ENCODE data around the gene DDX59. TPM values are rescaled to one million over a fixed set of nuclear protein-coding genes. Genes with fewer than 3 reads are reported as not detected.
"Not testable (repeated sequence)": the region's sequence is repeated elsewhere in the genome, so short reads cannot be mapped to it uniquely, and the experiment has no call there.

The DDX59 gene
- total RNA-seq, 2 experiments from 2014 or later: 28.1 to 33.9 TPM

DNA sequence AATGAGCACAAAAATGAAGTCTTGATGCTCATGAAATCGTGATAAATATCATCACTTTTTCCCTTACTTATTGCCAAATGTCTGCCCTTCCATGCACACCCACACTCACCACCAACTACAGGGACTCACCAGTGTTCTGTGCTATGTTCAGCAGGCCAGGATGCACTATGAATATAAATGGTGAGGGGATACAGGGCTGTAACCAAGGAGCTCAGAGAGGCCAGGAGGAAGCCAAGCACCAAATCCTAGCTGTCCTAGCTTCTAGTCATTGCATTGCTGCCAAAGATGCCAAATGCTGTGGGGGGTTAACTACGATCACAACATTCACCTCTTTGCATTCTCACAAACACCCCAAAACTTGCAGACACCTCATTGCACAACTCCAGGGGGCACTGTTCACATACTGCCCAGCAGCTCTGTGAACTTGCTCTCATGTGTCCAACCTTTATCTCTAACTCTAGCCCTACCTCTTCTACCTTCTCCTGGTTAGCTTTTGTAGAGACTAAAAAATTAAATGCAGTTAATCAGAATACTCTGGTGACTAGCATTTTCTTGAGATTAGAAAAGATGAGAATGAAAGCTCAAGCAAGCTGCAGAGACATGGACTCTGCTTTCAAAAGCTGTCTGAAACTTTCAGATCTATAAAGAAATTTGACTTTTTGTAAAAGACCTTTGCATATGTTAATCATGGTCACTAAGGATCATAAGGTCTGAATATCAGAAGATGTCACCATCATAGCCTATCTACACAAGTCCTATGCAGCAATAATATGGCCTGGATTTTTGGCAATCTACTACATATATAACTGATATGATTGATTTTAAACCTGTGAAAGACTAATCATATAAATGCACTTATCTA lies 35.2 kb downstream of the DDX59 start:
- no peaks in the 10 kb centered on the region for H3K36me3 Mint-ChIP-seq
- no peak overlapping the region for H3K4me3 Mint-ChIP-seq
- no peak overlapping the region for H3K27ac Mint-ChIP-seq
- H3K9me3 Mint-ChIP-seq: no peaks in the 10 kb centered on the region
- no peak for ATAC-seq (ENCODE audit: low read depth)
- H3K4me1 Mint-ChIP-seq: no peaks in the 10 kb centered on the region
- H3K27me3 Mint-ChIP-seq: no peaks in the 10 kb centered on the region
- no peak for DNase-seq
- POLR2A ChIA-PET: no interaction called here

DNA sequence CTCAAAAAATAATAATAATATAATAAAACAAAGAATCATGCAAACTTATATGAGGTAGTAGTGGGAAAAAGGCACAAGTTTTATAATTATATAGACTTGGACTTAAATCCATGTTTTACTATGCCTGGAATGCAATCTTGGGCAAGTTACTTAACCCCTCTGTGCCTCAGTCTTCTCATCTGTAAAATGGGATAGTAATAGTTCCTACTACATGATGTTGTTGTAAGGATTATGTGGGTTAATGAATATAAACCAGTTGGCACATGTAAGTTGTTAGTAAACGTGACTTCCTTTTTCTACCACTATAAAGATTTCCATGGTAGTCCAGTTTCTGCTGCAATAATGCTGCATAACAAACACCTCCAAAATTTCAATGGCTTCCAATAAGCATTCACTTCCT lies 38.3 kb downstream of the DDX59 start:
- no peaks in the 10 kb centered on the region for H3K36me3 Mint-ChIP-seq
- H3K4me3 Mint-ChIP-seq: no peak overlapping the region
- POLR2A ChIA-PET: no interaction called here
- peaks cover 19% of the 10 kb centered on the region for H3K4me1 Mint-ChIP-seq
- H3K9me3 Mint-ChIP-seq: no peaks in the 10 kb centered on the region
- DNase-seq (no peak), ATAC-seq (ENCODE audit: low read depth) (no peak)
- no peak overlapping the region for H3K27ac Mint-ChIP-seq
- H3K27me3 Mint-ChIP-seq: no peaks in the 10 kb centered on the region

GRCh38 chr1:200630515-200630899 lies 39.2 kb downstream of the DDX59 start:
- H3K27me3 Mint-ChIP-seq; ATAC-seq (ENCODE audit: low read depth); H3K4me3 Mint-ChIP-seq; DNase-seq; H3K27ac Mint-ChIP-seq; H3K36me3 Mint-ChIP-seq; POLR2A ChIA-PET; H3K9me3 Mint-ChIP-seq: not testable (repeated sequence)
- peaks cover 23% of the 10 kb centered on the region for H3K4me1 Mint-ChIP-seq

- POLR2A ChIA-PET: interaction anchor here (0.6 kb wide), 1 partner anchor 18 kb away, joined by 6 read pairs; no protein-coding TSS in a partner anchor
- no peaks in the 10 kb centered on the region for H3K36me3 Mint-ChIP-seq
- H3K9me3 Mint-ChIP-seq: no peaks in the 10 kb centered on the region
- no peak overlapping the region for H3K4me3 Mint-ChIP-seq
- H3K27me3 Mint-ChIP-seq: no peaks in the 10 kb centered on the region
- DNase-seq (no peak), ATAC-seq (ENCODE audit: low read depth) (no peak)
- H3K4me1 Mint-ChIP-seq: peaks cover 27% of the 10 kb centered on the region
- H3K27ac Mint-ChIP-seq: no peak overlapping the region
Observed at GRCh38 chr1:200629876-200630514, 39.7 kb downstream of the DDX59 start.

GRCh38 chr1:200628223-200628881 lies 41.4 kb downstream of the DDX59 start:
- ATAC-seq (ENCODE audit: low read depth) (peak; percentile 59), DNase-seq (no peak)
- H3K27ac Mint-ChIP-seq: peak overlapping the region; percentile 64
- H3K9me3 Mint-ChIP-seq: no peaks in the 10 kb centered on the region
- H3K4me1 Mint-ChIP-seq: peaks cover 31% of the 10 kb centered on the region
- no peaks in the 10 kb centered on the region for H3K36me3 Mint-ChIP-seq
- H3K27me3 Mint-ChIP-seq: no peaks in the 10 kb centered on the region
- POLR2A ChIA-PET: interaction anchor here (2.0 kb wide), 1 partner anchor 41 kb away, joined by 14 read pairs; the partner anchor contains the start of gene DDX59
- H3K4me3 Mint-ChIP-seq: peak overlapping the region; percentile 56

GRCh38 chr1:200627575-200628222 lies 42.0 kb downstream of the DDX59 start:
- Mint-ChIP-seq H3K4me1 (peaks cover 32% of the 10 kb centered on the region), H3K9me3 (no peaks in the 10 kb centered on the region), H3K27me3 (no peaks in the 10 kb centered on the region), H3K36me3 (no peaks in the 10 kb centered on the region), H3K4me3 (peak overlapping the region; percentile 56), H3K27ac (peak overlapping the region; percentile 64)
- ATAC-seq (ENCODE audit: low read depth) (no peak), DNase-seq (no peak)
- POLR2A ChIA-PET: interaction anchor here (2.0 kb wide), 1 partner anchor 42 kb away, joined by 14 read pairs; the partner anchor contains the start of gene DDX59

GRCh38 chr1:200626853-200627534 lies 42.7 kb downstream of the DDX59 start:
- Mint-ChIP-seq H3K27ac (no peak overlapping the region), H3K4me1 (peaks cover 32% of the 10 kb centered on the region), H3K4me3 (no peak overlapping the region), H3K27me3 (no peaks in the 10 kb centered on the region), H3K9me3 (no peaks in the 10 kb centered on the region), H3K36me3 (no peaks in the 10 kb centered on the region)
- POLR2A ChIA-PET: interaction anchor here (2.0 kb wide), 1 partner anchor 43 kb away, joined by 14 read pairs; the partner anchor contains the start of gene DDX59
- DNase-seq: no peak
- ATAC-seq (ENCODE audit: low read depth): no peak

DNA sequence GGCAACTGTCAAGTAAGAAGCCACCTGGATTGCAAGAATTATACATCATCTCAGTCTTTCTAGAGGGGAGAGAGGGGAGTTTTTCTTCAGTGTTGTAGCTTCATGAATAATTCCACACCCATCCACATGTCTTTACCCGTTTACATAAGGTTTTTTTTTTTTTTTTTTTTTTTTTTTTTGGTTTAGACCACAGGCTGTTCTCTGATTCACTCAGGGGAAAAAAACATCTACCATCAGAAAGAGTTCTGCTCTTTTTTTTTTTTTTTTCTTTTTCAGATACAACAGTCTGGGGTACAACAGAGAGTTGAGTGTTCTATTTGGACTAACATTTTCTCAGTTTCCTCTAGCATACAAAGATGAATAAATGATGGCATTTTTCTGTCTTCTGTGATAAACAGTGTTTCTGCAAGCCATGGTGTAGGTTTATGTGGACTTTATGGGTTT lies 44.3 kb downstream of the DDX59 start:
- Mint-ChIP-seq H3K4me3 (no peak overlapping the region), H3K27me3 (no peaks in the 10 kb centered on the region), H3K27ac (peak overlapping the region; percentile 14), H3K36me3 (no peaks in the 10 kb centered on the region), H3K4me1 (peaks cover 36% of the 10 kb centered on the region), H3K9me3 (no peaks in the 10 kb centered on the region)
- POLR2A ChIA-PET: interaction anchor here (0.6 to 1.3 kb wide), 5 partner anchors 44 to 371 kb away, joined by 3 to 5 read pairs (median 4); partner anchors contain the start of gene DDX59
- DNase-seq: no peak
- ATAC-seq (ENCODE audit: low read depth): peak; percentile 5

DNA sequence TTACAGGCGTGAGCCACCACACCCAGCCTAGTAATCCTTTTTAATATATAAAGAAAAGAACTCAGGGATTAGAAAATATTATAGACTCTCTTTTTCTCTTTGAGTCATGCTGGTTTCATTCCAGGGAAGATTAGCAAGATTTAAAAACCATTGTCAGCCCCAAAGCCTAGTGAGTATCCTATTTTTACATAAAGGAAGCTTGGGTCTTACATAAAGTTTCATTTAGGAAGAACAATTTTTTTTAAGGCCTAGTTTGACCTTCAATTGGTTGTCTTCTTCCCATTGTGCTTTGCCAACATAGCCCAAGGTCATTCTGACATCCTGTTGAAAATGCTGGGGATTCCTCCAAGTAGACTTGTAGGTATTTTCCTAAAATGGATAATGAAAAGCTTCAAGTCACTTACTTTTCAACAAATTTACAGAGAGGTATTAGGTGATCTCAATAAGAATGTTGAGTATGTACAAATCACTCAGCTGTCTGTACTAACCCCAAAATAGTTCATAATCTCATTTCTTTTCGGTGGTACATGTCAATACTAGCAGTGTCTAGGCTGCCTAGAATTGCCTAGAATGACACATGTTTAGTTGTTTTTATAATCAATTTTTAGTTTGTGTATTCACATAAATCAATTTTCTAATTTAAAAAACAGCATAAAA lies 44.9 kb downstream of the DDX59 start:
- DNase-seq (no peak), ATAC-seq (ENCODE audit: low read depth) (no peak)
- peaks cover 39% of the 10 kb centered on the region for H3K4me1 Mint-ChIP-seq
- H3K36me3 Mint-ChIP-seq: peaks cover 2% of the 10 kb centered on the region
- POLR2A ChIA-PET: interaction anchor here (0.6 to 1.3 kb wide), 6 partner anchors 45 to 372 kb away, joined by 3 to 5 read pairs (median 4); partner anchors contain the start of gene DDX59
- no peak overlapping the region for H3K27ac Mint-ChIP-seq
- no peaks in the 10 kb centered on the region for H3K9me3 Mint-ChIP-seq
- H3K27me3 Mint-ChIP-seq: no peaks in the 10 kb centered on the region
- H3K4me3 Mint-ChIP-seq: no peak overlapping the region

DNA sequence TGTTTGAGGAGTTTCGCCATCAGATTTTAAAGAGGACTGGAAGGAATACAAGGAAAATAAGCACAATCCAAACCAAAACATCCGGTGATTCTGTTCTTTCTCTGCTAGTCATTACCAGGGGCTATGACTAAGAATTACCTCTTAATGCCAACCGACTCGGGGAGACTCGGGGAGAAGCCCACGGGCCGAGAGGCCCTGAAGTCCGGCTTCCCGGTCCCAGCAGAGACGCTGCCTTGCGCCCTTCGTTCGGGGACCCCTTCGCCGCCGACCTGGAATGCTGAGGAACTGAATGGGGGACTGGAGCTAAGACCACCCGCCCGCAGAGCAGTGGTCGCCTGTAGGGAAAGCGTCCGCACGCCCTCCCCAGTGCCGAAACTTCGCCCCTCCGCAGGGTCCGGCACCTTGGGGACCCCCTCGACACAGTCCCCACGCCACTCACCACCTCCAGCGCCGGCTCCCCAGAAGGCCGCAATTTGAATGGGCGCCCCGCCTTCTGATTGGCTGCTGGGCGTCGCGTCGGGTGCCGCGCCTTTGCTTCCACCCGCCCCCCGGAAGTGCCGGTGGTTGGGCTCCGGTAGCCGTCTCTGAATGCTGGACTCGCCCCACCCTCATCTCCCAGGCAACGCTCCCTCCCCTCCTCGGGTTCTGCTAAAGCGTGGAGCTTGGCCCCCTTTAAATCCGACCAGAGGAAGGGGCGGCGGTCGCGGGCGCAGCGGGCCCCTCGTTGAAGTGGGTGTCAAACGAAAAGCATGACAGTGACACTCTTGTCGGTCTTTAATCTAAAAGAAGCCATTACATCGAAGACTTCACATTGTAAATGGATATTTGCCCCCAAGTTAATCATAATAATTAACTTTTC lies 49.2 kb downstream of the DDX59 start, which contains the start of gene KIF14:
Gene KIF14 (minus strand): TSS at position 479 of the 859 bp plus-strand sequence. CDS start 2,028 bp downstream, outside the sequence.
- DNase-seq (peak; percentile 95), ATAC-seq (ENCODE audit: low read depth) (peak; percentile 97)
- Mint-ChIP-seq H3K27me3 (no peaks in the 10 kb centered on the region), H3K4me1 (peaks cover 47% of the 10 kb centered on the region), H3K27ac (peak within 1 kb of the TSS; percentile 90), H3K4me3 (peak within 1 kb of the TSS; percentile 92), H3K36me3 (peaks cover 28% of the 10 kb centered on the region), H3K9me3 (no peaks in the 10 kb centered on the region)
- POLR2A ChIA-PET: interaction anchor here (1.1 to 3.4 kb wide), 2 partner anchors 49 to 185 kb away, joined by 5 to 30 read pairs; partner anchors contain the start of gene DDX59

DNA sequence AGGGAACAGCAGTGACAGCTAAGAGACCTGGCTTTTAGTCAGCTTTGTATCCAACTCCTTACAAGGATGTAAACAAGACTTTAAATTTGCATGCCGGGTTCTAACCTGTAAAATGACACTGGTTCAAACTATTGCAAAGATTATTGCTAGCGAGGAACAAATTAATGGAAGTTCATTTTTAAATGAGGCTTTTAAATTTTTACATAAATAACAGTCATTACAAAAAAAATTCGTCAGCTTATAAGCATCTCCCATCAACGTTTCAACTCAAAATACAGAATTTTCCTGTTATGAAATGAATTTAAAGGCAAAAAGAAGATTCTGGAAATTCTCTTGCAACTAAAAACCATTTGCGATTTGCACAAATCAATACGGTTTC lies 49.8 kb downstream of the DDX59 start:
- no peak for ATAC-seq (ENCODE audit: low read depth)
- POLR2A ChIA-PET: interaction anchor here (3.4 kb wide), 1 partner anchor 49 kb away, joined by 30 read pairs; the partner anchor contains the start of gene DDX59
- Mint-ChIP-seq H3K4me3 (peak overlapping the region; percentile 92), H3K27me3 (no peaks in the 10 kb centered on the region), H3K4me1 (peaks cover 42% of the 10 kb centered on the region), H3K27ac (peak overlapping the region; percentile 90), H3K36me3 (peaks cover 33% of the 10 kb centered on the region), H3K9me3 (no peaks in the 10 kb centered on the region)
- no peak for DNase-seq

All from activated naive CD8-positive, alpha-beta T cell treated with anti-CD3 and anti-CD28 coated beads, Interleukin-2, amount 10 ng/mL, durations not matched to agents 7 days and 5 days (primary cell).